ENCODE measurements around the gene TREH.
A peak's percentile ranks its signal among the peaks of the same experiment; 100 is the strongest.
"Not testable (repeated sequence)": the region's sequence is repeated elsewhere in the genome, so short reads cannot be mapped to it uniquely, and the experiment has no call there.

TREH gene

DNA sequence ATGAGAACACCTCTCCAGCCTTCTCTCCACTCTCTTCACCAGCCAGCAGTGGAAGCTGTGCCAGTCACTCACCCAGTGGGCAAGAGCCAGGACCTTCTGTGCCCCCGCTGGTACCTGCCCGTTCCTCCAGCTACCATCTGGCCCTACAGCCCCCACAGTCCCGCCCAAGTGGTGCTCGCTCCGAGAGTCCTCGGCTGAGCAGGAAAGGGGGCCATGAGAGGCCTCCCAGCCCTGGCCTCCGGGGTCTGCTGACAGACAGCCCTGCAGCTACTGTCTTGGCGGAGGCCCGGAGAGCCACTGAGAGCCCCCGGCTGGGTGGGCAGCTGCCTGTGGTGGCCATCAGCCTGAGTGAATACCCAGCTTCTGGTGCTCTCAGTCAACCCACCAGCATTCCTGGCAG, 51.9 kb downstream of the TREH start:
- DNase-seq = no peak

DNA sequence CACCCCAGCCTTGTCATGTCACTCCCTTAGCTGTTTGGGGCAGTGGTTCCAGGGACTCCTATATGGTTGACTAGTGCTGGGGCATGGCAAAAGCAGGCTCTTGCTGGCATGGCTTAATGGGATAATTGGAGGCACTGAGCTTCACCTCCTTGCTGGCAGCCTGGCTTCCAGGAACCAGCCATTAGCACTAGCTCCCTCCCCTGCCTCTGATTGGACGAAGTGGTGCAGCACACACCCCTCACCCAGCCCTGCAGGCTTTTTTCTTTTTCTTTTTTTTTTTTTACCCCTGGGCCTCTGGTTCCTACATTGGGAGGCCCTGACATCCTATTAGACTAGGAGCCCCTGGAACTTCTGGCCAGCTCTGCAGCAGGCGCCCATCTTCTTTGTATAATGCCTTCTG, 53.5 kb downstream of the TREH start:
- no peak for DNase-seq

DNA sequence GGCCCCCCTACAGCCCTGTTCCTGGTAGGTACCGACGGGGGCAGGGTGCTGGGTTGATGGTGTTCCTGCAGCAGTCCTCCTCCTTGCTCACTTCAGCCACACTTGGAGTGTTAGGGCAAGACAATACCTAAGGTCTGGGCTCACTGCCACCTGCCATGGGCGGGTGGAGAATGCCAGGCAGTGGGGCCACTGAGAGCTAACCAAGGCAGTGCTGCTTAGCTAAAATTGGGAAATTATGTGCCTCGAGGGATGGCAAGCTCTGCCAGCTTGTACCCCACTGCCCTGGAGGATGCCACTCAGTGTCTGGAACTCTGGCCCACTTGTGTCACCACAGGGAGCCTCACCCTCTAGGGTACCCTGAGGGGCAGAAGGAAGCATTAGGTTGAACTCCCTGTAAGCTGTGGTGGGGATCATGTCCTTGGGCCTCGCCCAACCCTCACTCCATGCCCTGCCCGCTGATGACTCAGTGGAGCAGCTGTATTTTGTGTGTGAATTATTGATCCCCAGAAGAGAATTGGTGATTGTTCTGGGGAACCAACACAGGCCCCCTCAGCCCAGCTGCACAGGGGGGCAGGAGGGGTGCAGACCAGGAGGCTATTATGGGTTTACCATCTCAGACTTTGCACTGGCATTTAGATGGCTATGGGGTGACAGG, 54.3 kb downstream of the TREH start:
- no peak for DNase-seq

DNA sequence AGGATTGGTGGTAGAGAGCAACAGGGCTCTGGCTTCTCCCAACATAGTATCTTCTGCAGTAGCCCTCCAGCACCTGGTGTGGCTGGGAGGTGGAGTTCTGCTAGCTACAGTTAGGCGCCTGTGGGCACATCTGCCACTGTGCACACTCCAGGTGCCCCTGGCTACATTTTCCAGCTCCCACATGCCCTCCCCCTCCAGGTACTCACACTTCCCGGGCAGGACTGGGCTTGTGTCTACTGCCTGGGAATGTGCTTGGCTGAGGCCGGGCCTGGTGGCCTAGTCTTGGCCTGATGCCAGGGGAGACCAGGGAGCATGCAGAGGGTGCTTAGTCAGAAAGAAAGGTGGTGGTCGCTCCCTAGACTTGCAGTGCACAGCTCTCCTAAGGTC, 56.2 kb downstream of the TREH start:
- no peak for DNase-seq

DNA sequence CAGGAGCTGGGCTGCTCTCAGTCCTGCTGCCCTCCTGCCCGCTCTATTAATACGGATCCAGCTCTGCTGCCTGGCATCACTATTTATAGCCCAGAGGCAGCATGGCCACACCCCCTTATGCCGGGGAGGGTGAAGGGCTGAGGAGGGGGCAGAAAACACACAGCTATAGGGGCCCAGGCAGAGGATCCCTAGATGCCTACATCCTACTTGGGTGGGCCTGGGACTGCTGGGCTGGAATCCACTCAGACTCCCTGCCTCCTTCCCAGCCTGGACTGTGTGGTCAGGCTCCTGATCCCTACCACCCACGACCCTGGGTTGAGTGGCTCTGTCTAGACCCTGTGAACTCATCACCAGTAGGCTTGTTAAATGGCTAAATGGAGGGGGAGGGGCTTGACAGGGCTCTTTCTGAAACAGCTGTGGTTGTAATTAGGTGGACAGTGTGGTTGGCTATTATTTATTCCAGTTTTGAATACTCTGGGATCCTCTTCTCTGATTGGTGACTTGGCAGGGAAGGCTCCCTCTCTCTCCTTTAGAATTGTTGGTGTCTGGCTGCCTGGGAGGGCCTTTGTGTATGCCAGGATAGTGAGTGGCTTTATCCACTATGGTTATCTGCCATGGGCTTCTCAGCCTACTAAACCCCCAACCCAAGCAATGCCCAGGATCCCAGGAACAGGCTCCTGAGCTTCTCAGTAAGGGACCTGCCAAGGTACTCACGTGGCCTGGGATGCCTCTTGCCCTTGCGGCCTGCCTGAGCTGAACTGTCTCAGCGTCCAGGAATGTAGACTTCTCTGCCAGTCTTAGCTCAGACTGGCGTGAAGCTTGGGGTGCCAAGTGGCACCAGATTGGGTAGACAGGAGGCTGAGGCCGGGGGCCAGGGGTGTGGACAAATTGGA, 56.8 kb downstream of the TREH start:
- no peak for DNase-seq

DNA sequence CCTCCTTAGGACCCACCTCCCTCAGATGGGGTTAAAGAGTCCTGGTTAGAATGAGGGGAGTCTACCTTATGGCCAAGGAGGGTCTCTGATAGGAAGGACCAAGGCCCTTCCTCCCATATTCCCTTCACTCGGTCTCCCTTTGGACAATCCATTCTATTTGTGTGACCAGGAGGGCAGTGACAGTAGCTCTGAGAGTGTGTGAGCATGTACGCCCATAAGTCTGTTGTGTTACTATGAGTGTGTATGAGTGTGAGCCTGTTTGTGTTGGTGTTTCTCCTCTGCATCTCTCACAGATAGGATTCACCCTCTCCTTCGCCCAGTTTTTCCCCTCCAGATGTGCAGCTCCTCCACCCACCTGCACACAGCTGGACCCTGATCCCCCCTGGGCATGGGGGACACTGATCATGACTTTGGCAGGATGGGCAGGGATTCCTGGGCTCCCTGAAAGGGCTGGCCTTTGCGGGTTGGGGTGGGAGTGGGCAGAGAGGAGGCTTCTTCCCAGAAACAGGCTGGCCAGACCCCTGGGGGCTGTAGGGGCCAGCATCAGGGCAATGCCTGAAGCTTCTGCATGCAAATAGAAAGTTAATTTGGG, 57.6 kb downstream of the TREH start:
- DNase-seq = no peak

DNA sequence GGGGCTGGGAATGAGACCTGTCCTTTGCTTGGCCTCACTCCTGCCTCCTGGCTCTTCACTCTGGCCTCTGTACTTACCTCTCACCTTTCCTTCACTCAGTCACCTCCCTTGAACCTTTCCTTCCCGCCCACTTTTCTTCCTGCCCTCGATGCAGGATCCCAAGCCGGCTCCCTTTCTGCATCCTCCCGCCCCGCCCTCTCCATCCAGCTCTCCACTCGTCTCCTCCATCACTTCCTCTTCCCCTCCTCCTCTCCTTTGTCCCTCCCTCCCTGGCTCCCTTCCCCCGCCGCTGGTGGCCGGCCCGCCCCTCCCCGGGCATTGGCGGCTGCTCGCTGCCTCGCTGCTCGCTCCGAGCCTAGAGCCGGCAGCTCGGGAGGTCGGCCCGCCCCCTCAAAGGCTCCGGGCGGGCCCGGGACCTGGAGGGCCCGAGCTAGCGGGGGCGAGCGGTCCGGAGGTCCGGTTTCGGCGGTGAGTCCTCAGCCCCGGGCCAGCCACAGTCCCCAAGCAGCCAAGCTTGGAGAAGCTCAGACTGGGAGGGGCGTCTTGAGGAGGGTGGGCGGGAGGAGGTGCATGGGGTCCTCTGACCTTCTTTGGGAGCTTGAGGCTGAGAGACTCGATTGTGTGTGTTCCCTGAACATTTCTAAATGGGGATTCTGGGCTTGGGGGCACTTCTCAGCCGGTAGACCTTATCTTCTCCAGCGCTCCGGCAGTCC, 58.2 kb downstream of the TREH start:
- no peak for DNase-seq

DNA sequence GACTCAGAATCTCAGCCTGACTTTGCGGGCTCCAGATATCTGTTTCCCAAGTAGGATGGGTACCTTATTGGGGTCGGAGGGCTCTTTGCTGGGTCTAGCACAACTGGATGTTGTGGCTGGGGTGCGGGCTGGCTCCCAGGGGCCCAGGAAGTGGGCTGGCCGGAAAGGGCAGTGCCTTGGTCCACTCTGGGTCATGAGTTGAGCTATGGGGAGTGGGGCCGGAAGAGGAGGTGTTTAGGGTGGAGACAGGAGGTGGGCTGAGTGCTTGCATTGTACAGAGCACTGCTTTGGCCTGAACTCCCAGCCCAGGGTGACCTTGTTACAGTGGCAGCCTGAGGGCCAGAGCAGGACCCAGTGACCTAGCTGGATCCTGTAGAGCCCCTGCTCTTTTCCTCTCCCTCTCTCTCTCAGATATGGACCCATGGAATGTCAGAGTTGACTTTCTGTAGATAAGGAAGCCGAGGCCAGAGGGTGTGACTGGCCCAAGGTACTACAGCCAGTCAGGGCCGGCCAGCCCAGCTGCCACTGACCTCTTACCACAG, 58.9 kb downstream of the TREH start:
- DNase-seq = no peak

DNA sequence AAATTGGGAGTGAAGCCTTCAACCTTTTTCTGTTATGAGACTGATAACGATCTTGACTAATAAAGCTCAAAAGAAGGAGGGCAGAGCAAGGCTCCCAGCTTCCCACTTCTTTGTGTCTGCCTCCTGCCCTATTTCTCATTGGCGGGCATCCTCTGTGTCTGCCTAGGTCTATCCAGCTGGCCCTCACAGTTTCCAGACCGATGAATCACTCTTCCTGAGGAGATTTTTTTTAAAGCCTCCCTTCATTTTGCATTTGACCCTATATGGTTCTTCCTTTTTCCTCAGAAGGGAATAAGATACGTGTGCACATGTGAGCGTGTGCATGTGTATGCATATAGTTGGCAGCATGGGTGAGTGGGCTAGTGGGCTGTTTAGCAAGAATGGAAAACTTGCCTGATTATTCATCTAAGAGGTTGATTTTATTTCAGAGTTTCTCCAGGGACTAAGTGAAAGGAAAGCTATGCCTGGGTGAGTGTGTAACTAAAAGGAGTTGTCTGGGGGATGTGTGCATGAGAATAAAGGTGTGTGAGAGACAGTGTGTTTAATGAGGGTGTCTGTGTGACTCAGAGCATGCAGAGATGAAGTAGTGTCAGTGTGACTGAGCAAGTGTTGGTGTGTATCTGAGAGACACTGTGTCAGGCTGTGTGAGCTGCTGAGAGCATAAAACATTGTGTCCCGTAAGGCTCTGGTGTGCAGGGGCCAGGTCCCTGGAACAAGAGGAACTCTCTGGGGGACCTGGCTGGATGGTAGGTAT, 59.8 kb downstream of the TREH start:
- DNase-seq = no peak

DNA sequence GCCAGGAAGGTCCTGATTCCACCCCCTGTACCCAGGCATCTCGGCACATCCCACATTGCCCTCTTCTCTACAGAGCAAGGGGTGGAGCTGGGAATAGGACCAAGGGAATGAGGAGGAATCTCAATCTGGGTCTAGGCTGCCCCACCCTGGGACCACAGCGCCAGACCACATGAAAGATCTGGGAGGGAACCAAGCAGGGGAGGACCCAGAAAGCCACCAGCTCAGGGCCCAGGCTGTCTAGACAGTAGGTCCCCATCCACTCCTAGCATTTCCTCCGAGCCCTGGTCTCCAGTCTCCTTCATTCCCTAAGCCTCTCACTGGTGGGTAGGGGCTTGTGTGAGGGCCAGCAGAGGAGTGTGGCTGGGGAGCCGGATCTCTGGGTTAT, 60.5 kb downstream of the TREH start:
- no peak for DNase-seq

DNA sequence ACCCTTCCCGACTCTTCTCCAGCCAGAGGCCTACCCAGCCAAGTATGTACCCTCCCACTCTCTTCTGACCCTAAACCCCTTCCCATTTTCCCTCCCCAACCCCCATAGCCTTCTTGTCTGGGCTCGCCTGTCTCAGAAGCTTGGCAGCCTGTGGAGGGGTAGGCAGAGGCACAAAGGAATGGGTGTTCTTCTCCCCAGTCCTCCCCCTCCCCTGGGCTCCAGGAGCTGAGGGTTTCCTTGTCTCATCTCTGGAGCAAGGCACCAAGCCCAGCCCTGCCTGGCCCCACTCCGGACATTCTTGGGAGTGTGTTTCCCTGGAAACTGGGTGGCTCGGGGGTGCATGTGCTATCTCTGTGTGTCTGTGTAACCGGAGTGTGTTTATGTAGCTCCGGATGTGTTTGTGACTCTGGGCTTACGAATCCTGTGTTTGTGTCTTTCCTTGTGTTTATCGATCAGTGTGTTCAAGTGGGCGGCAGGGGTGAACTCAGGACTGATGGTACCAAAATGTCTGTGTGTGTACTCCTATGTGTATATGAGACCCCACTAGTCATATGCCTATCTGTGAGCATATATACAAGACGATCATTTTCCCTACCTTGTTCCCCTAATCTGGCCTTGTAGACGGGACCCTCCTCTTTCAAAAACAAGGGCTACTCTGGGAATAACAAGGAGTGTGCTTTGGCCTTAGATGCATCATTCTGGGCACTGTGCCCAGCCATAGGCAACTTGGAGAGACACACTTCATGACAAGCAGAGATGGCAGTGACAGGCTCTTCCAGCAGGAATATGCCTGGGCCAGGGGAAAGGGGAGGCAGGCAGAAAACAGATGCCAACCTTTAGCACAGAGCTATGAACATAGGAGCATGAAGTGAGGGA, 61.1 kb downstream of the TREH start:
- no peak for DNase-seq

DNA sequence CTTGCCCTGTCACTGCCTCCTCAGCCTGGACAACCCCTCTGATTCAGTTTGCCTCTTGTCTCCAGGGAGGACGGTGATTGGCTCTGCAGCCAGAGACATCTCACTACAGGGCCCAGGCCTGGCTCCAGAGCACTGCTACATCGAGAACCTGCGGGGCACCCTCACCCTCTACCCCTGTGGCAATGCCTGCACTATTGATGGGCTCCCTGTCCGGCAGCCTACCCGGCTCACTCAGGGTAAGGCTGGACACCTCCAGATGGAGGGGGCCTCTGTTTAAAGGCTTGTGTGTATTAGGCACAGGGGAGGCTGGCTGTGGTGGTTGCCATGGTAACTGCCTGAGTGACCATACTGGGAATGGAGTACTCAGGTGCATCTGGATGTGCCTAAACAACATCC, 63.5 kb downstream of the TREH start:
- no peak for DNase-seq

DNA sequence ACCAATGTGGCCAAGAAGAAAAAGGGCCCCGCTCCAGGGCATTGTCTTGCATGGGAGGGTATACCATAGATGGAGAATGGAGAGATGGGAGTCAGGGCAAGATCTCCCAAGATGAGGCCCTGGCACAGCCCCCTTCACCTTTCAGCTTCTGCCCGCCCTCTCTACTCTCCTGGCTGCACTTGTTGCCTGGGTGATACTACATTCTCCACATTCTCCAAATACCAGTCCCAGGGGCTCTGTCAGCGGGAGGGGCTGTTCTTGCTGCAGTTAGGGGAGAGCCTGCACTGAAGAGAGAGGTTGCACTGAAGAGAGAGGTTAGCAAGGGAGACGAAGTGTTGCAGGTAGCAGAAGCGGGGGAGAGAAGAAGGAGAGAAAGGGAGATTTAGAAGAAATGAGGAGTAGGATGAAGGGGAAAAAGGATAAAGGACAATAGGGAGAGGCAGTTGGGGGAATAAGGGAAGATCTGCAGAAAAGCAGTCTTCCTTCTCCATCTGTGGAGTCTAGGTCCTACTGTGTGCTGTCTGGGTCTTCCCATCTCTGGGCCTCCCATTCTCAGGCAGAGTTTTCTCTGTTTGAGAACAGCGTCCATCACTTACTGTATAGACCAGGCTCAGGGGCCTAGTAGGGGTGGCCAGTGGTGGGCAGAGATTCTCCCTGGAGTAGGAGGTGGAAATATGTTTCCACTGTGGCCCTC, 64.0 kb downstream of the TREH start:
- DNase-seq = no peak

DNA sequence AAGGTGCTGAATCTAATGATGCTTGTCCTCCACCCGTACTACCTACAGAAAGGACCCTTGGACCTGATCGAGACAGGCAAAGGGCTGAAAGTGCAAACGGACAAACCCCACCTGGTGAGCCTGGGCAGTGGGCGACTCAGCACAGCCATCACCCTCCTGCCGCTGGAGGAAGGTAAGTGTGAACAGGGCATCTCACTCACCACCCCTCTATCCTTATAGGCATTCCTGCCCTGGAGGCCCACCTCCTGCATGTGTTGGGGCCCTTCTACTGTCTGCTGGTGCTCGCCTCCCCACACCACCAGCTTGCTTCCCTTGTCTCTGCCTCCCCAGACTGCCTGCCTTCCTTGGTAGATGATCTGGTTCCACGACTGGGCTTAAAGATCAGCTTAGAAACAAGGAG, 64.9 kb downstream of the TREH start:
- DNase-seq = no peak

DNA sequence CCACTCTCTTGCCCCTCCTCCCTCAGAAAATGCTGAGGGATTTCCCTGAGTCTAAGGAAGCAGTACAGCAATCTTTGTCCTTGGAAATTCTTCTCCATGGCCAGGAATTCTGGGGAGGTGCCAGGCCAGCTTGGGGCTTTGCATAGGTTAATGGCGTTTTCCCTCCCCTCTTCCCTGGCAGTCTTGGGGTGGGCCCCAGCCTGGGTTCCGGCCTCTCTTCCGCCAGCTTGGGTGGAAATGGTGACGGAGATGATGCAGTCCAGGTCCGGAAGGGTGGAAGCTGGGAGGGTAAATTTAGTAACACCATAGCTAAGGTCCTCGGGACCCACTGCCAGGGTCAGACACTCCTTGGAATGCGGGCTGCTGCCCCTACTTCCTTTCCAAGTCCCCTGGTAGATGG, 67.1 kb downstream of the TREH start:
- no peak for DNase-seq

DNA sequence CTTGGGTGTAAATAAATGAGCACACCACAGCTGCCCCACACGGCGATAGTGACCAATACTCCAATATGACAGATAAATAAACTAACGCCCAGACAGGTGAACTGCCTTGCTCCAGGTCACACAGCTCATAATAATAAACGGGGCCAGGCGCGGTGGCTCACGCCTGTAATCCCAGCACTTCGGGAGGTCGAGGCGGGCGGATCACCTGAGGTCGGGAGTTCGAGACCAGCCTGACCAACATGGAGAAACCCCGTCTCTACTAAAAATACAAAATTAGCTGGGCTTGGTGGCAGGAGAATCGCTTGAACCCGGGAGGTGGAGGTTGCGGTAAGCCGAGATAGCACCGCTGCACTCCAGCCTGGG, 68.0 kb downstream of the TREH start:
- not testable (repeated sequence) for DNase-seq

DNA sequence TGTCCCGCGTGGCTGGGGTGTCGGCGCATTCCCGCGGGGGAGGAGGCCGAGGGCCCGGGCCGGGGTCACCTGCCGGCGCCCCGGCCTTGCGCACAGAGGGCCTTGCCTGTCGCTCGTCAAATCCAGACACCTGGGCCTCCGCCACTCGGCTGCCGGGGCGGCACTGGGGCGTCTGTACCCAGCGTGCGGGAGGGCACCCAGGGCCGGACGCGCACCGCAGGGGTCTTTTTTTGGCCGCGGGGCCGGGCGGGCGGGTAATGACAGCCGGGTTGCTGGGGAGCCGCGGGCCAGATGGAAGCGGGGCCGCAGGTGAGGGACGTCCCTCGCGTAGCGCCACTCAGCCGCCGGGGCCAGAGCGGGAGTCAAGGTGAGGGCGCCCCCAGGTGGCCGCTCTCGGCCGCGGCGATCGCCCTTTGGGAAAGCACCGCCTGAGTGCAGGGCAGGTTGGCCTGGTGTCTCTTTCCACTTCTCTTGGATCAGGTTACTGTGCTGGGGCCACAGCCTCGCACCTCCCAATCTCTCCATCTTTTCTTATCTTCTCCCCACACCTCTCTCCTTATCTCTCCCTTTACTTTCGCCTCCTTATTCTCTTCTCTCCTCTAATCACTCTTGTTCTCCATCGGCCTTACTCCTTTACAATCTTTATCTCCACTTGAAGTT, 68.5 kb downstream of the TREH start:
- peak; percentile 77 for DNase-seq

DNA sequence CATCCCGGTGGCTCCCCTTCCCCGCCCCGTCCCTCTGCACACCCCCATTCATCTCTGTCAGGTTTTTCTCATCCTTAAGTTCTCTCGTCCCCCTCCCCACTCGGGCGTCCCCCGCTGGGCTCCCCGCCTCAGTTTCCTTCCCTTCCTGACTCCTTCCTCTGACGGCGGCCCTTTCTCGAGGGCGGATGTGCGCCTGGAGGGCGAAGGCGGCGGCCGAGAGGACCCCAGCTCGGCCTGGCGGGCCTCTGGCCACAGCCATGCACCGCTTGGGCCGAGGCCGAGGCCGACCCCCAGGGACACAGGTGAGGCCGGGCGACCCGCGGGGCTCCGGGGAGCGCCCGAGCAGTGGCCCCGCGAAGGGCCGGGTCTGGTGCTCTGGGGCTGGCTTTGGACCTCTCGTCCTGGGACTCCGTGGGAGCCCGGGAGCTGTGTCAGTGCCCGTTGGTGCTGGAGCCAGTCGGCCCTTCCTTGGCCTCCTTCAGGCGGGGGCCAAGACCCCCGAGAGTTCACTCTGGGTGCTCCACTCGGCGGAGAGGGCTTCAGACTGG, 69.2 kb downstream of the TREH start:
- DNase-seq = no peak

DNA sequence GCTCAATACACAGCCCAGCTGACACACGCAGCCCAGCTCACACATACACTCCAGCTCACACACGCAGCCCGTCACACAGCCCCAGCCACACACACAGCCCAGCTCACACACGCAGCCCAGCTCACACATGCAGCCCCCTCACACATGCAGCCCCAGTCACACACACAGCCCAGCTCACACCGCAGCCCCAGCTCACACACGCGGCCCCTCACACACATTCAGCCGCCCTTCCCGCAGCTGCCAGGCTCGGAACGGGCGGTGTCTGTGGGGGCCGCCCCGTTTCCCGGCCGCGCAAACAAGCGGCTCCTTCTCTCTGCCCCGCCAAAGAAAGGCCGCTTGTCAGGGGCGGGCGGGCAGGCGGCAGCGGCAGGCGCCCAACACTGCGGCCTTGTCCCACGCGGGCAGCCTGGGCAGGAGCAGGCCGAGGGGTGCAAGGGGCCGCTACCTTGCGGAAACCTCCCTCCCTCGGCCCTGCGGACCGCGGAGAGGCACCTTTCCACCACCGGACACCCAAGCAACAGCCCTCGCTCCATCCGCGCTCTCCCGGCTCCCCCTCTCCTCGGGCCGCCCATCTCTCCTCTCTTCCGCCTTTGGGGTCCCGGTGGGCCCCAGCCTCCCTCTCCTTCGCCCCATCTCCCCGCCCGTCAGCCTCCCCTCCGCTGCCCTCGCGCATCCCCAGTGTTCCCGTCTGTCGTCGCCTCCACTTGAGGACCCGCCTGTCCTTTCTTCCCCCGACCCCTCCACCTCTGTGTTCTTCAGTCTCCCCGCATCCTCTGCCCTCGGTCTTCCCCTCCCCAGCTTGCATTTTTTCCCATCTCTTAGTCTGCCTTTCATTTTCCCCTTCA, 69.8 kb downstream of the TREH start:
- DNase-seq = no peak
